ENCODE results near the gene AFP.

GRCh38 chr4:73421708-73422457, 14.1 kb upstream of the AFP start:
- TF ChIP-seq CREB5 (CRISPR knock-in tag; IDR thresholded peaks at IDR 0.05; ENCODE audit: low read depth) (no peak), PATZ1 (CRISPR knock-in tag; IDR thresholded peaks at IDR 0.05; ENCODE audit: borderline replicate concordance) (no peak), ZC3H10 (CRISPR knock-in tag; IDR thresholded peaks at IDR 0.05) (no peak), ARNTL (CRISPR knock-in tag; IDR thresholded peaks at IDR 0.05; ENCODE audit: borderline replicate concordance, low read depth) (no peak), ZFP30 (CRISPR knock-in tag; IDR thresholded peaks at IDR 0.05) (no peak), CSDC2 (CRISPR knock-in tag; IDR thresholded peaks at IDR 0.05) (no peak), TCF4 (CRISPR knock-in tag; IDR thresholded peaks at IDR 0.05; ENCODE audit: borderline replicate concordance) (no peak), ESRRG (CRISPR knock-in tag; IDR thresholded peaks at IDR 0.05) (no peak), TSHZ2 (CRISPR knock-in tag; IDR thresholded peaks at IDR 0.05) (no peak), RARB (CRISPR knock-in tag; IDR thresholded peaks at IDR 0.05) (no peak), GLIS3 (CRISPR knock-in tag; IDR thresholded peaks at IDR 0.05) (no peak), CSRNP3 (CRISPR knock-in tag; IDR thresholded peaks at IDR 0.05) (no peak)
